Endometrial microvascular endothelial cells (primary cell): ENCODE measurements around the gene SEC16A. TPM values are rescaled to one million over a fixed set of nuclear protein-coding genes. Genes with fewer than 3 reads are reported as not detected.

ENCODE experiments used
- in situ Hi-C: cut with HindIII; loops from 2 replicates; pipeline ENCODE4 v1.10.0; 2017; ENCODE audit warnings: low sequenced_read_pairs, low pct_unique_long_range_greater_than_20kb; ENCODE audit errors: inconsistent ontology term
- total RNA-seq: library from RNA; depleted of rRNA; stranded (reverse); fragments of >200 nt; gene quantifications from one replicate; pipeline ENCODE4 v1.2.3, GENCODE V29; 2015; ENCODE audit errors: inconsistent ontology term

The SEC16A gene
- total RNA-seq, result 43.3 TPM

DNA sequence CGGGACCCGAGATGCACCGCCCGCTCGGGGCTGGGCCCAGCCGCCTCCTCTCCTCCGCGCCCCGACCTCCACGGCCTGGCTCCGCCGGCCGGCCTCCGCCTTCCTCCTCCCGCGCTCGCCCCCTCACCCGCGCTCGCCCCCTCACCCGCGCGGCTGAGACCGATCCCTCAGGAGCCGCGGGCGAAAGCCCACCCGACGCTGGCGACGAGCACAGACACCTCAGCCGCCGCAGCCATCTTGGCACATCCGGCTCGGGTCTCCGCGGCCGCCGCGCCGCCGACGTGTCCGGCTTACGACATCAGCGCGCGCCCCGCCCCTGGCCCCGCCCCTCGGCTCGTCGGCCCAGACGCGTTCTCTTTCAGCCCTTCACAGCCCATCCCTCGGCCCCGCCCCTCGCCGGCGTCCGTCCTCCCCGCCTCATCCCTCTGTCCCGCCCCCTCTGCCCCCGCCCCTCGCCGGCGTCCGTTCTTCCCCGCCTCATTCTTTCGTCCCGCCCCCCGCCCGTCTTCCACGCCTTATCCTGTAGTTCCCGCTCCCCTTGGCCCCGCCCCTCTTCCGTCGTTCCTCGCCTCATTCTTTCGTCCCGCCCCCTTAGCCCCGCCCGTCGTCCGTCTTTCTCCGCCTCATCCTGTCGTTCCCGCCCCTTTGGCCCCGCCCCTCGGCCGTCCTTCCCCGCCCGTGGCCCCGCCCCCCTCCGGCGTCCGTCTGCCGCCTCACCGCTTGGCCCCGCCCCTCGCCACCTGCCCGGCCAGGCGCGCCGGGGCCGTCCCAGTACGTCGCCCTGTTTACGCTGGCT, at the start of gene SEC16A:
SEC16A (minus strand) TSS at position 248 of the 796 bp plus-strand sequence. CDS start 5,425 bp downstream, outside the sequence.
- in situ Hi-C loops, result no loop called here

- in situ Hi-C loops, result no loop called here
These were observed 49.3 kb upstream of the SEC16A start for GRCh38 chr9:136531904-136532798.

DNA sequence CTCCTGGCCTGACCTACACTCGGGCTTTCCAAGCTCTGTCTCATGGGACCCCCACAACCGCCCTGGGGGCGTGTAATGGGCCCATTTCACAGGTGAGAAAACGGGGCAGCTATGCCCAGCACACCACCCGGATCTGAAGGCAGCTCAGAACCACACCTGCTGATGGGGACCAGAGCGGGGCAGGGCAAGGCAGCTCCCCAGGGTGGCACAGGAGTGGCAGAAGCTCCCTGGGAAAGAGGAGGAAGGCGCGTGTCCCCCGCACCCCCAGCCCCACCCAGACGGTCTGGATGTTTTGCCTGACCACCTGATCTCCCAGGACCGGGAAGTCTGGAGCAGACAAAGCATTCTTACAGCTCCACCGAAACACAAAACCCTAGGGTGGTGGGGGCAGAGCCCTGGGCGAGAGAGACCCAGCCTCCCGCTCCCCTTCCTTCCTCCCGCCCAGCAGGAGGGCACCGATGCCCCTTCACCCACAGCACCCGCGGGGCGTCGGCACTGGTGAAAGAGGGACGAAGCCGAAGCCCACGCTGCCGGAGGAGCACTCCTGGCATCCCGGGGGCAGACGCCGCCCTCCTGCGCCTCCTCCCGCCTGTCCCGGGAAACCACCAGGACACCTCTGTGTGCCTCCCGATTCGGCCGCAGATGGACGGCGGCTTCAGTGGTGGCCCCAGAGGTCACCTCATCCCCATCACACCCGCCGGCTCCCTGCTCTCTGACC, 48.5 kb upstream of the SEC16A start:
- in situ Hi-C loops, result no loop called here

DNA sequence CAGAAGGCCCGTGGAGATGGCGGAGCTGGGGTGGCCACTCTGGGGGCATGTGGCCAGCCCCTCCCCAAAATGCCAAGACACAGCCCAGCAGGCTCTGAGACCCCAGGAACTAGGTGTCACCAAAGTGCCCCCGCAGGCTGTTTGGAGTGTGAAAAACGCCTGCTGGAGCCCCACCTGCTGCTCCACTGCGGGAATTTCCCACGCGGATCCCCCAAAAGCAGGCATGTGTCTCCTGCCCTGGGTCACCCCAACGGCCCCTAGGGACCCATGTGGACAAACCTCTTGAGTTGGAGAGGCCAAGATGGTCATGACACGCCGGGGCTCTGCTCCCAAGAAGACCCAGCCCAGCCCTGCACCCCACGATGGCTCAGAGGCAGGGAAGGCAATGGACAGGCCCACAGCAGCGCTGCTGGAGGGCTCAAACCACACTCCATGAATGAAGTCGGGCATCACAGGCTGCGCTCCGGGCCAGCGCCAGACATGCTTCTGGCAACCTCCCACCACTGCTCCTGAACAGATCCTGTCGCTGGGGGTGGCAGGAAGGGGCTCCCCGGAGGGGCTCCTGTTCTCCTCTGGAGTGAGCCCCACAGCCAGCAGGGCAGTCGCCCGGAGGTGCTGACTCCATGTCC, 47.7 kb upstream of the SEC16A start:
- in situ Hi-C loops, result no loop called here

DNA sequence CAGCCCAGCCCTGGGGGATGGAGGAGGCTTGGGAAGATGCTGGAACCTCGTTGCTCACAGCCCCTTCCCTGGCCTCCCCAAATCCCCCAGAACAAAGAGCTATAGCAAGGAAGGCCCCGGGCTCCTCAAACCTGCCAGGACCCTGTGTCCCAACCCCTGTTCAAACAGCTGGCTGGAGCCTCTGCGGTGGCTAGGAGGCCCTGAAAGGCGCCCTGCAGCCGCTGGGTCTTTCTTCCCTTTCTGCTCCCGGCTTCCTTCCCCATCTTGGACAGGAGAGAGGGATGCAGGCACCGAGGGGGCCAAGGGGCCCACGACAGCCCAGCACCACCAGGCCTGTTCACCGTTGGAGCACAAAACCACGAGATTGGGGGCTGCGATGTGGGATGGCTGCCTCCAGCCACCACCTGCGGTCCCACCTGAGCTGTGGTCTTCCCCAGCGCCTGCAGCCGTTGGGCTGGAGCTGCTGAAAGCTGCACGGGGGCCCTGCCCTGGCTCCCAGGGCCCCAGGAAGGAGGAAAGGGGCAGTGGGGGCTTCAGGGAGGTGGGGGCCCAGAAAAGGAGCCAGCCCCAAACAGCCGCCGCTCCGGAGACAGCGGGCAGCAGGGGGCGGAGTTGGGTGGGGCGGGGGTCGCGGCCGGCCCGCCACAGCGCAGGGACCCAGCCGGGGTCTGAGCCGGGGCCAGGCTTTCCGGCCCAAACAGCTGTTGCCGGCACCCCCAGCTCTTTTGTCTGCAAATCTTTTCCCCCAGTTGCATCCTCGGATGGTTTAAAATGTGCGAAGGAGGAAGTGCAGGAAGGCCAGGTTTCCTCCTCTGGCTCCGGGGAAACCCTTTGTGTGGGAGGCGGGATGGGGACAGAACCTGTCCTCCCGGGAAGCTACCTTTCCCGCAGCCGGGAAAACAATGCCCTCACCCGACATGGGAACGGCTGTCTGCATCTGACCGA, 46.9 kb upstream of the SEC16A start:
- in situ Hi-C loops, result no loop called here

DNA sequence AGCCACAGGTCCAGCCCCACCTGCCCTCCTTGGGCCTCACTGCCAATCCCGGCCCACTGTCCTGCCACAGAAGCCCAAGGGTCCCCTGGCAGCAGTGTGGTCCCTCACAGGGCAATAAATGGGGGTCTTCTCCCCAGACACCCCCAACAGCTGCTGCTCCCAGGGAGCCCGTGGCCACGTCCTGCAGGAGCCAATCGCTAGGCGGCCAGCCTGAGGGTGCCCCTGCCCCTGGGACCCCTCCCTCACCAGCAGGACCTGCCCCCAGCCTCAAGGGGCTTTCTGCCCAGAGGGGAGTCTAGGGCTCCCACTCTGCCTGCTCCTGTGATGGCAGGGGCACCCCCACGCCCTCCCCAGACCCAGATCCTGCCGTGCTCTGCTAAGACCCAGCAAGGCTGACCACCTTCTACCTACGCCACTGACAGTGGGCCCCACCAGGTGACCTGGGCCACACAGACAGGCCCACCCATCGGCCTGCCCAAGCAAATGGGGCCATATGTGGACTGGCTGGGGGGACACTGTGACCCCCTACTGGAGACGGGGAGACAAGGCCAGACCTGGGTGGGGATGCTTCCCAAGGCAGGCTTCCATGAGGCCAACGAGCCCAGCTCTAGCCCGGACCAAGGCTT, 46.0 kb upstream of the SEC16A start:
- in situ Hi-C loops, result no loop called here

DNA sequence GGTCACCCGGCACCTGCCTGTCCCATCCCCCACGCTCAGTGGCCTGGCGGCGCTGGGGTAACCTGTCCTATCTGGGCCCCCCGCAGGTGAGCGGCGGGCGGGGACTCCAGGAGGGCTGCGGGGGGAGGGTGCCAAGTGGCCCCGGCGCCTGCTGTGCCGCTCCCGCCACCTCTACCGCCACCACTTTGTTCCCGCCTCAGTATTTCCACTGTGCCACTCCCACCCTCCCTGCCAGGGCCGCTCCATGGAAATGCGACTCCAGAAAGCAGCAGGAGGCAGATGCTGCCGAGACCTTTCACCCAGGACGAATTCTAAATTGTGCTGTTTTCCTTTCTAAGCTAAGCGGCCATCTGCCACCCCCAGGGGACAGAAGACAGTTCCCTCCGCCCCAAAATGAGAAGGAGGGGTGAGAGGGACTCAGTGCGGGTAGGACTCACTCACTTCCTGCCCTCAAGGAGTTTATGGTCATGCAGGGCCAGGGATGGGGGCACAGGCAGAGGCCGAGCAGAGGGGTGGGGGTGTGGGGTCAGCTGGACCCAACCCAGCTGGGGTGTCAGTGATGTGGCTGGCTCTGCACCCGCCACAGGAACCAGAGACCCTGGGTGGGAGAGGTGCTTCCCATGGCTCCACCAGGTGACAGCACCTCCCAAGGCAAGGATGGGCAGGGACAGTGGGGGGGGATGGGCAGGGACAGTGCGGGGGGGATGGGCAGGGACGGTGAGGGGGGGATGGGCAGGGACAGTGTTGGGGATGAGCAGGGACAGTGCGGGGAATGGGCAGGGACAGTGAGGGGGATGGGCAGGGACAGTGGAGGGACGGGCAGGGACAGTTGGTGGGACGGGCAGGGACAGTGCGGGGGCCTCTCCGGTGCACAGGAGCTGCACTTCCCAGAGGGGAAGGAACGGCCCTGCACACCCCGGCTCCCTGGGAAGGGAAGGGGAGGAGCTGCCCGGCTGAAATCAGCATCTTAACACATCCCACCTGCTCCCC, 45.2 kb upstream of the SEC16A start:
- in situ Hi-C loops, result no loop called here

- in situ Hi-C loops, result no loop called here
These were observed 44.3 kb upstream of the SEC16A start for GRCh38 chr9:136527131-136527530.

DNA sequence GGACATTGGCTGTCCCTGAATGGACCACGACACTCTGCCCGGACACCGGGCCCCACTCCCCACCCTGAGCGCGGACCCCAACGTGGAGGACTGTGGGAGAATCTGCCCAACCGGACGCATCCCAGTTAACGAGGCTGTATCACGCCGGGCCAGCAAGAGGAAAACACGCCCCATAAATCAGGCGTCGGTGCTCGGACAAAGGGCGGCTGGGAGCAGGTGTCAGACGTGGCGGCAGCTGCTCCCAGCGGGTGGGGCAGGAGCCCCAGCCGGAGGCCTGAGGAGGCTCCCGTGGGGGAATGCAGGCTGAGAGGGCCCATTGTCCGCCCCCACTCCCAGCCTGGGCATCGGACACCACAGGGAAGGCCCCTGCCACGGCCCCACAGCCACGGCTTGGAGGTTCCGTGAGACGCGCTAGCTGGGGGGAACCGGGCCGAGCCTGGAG, 43.8 kb upstream of the SEC16A start:
- in situ Hi-C loops, result no loop called here

DNA sequence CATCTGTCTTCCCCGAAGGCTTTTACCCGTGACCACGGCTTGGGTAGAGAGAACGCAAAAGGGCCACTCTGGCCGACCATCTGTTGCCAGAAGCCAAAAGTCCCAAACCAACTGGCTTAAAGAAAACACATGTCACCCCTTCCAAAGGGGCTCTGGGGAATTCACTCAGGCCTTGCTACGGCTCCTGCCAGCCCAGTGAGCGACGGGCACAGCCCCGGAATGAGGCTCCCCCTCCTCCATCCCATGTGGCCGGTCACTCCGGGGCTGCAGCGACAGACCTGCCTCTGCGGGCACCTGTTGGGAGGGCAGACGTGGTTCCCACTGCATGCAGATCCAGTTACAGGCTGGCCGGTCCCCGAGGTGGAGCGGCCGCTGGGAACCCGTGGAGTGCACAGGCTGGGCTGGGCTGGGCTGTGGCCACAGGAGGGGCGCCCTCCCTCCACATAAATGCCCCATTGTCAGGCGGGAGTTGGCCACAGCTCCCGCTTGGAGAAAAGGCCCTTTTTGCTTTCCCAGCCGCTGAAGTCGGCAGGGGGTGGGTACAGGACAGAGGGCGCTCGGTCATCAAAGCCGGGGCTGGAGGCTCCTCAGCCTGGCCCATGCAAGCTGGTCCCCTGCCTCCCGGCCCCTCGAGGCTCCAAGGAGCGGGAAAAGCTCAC, 43.1 kb upstream of the SEC16A start:
- in situ Hi-C loops, result no loop called here

DNA sequence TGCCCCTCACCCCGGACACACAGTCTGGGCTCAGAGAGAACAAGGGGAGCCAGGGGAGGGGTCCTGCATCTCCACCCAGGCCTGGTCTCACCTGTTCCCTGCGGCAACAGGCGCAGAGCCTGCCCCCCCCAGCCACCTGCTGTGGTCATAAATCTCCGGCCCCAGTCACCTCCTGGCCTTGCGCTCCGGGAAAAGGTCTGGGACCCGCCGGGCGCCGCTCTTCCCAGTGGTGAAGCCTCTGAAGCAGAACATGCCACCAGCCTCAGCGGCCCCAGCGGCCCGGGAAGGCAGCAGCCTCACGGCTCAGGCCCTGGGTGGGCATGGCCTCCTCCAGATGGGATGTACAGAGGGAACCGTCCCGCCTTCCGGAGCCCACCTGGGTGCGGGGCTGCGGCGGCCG, 42.4 kb upstream of the SEC16A start:
- in situ Hi-C loops, result no loop called here

GRCh38 chr9:136522314-136523237, 39.7 kb upstream of the SEC16A start:
- in situ Hi-C loops, result no loop called here

- in situ Hi-C loops, result no loop called here
These were observed 38.7 kb upstream of the SEC16A start for GRCh38 chr9:136521537-136521936.

GRCh38 chr9:136520053-136520540, 37.3 kb upstream of the SEC16A start:
- in situ Hi-C loops, result no loop called here
